ENCODE measurements around the gene PZP.
"Not testable (repeated sequence)": the region's sequence is repeated elsewhere in the genome, so short reads cannot be mapped to it uniquely, and the experiment has no call there.

Gene PZP

DNA sequence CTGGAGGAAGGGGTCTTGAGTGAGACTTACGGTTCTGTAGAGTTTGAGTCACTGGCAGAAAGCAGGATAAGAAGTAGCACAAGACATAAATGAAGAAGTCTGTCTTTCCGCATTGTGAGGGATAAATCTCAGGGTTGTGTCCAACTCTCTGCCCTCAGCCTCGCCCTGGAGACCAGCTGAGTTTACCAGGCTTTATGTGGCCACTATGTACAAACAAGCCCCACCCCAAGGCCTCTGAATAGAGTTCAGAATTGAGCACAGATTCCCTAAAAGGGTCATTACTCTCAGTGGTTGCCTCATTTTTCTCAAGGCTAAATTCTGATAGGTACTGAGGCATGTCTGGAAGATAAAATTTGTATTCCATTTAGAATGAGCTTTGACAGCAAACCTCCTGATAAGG lies at the start of gene PZP:
TSS of gene PZP (minus strand) at position 167 of the 400 bp plus-strand sequence. CDS start at position 113, 54 bp downstream.
- no peak for DNase-seq

DNA sequence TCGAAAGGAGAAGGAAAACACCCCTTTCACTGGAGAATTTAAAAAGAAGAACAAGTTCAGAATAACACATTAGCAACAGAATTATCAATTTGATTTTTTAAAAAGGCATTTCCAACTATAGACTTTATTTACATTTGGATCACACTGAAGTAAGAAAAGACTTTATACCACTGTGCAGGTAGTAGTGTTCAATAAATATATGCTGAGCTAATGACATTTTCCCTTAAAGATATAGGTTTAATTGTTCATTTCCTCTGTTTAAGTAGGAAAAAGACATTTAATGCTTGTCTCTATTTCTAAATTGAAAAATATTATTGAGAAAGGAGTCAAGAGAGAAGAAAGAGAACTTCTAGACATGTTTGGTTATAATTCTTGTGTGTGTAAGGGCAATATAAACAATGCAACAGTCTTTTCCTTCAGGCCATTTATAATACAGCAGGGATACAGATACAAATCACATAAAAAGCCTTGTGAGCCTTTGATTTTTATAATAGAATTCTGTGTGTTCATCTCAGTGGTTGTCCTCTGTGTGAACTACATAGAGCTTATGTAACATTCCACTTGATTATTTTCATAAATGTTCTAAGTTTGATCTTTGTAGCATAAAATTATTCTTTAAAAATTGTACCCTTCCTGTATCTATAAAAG lies 48.7 kb upstream of the PZP start:
- DNase-seq = no peak

DNA sequence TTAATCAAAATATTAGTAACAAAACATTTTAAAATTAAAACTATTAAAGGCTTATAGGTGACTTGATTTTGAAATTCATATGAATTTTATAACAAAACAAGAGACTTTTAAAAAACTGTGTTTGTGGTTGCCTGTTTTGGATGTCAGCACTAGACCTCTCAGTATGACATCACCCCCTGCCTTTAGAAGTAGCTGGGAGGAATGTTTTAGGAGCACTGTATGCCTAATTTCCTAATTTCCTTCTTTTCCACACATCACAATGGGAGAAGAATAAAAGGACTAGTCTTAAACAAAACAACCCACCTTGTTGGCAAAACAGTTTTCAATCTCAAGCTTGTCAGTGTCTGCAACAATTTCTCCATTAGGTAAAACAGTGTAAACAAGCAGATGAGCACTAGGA lies 48.1 kb upstream of the PZP start:
- no peak for DNase-seq

DNA sequence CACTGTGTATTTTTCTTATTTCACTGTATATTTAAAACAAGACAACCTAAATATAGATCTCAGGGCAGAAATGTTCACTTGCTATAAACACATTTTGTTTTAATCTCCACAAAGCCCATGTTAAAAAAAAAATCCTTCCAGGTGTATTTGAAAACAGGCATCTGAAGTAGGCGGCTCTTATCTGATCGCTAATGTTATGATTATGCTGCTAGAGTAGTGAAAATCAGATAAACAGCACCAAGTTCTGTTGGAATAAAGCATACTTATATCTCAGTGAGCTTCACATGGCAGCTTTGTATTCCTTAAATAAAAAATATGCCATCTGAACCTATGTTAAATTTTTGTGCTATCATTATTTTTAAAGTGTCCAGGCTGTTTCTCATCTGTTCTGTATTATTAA lies 47.6 kb upstream of the PZP start:
- no peak for DNase-seq

DNA sequence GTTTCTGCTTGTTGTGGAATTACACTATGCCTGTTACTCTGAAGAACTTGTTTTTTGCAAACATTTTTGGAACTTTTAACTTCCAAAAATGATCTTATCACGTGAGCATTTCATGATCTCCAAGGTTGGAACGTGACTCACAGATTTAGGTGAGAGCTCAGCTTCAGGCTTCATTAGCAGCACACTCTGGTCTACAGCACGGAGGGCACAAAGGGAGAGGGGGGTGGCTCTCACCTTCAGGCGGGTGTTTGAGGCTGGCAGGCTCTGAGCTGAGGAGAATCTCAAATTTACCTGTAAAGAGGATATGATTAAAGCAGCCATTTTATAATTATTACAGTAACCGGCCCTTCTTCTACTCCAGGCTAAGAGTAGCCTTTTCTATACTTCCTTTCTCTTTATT lies 45.3 kb upstream of the PZP start:
- no peak for DNase-seq

DNA sequence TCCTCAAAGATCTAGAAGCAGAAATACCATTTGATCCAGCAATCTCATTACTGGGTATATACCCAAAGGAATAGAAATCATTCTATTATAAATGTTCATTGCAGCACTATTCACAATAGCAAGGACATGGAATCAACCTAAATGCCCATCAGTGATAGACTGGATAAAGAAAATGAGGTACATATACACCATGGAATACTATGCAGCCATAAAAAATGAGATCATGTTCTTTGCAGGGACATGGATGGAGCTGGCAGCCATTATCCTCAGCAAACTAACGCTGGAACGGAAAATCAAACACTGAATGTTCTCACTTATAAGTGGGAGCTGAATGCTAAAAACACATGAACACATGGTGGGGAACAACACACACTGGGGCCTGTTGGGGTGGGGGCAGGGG lies 44.6 kb upstream of the PZP start:
- not testable (repeated sequence) for DNase-seq

DNA sequence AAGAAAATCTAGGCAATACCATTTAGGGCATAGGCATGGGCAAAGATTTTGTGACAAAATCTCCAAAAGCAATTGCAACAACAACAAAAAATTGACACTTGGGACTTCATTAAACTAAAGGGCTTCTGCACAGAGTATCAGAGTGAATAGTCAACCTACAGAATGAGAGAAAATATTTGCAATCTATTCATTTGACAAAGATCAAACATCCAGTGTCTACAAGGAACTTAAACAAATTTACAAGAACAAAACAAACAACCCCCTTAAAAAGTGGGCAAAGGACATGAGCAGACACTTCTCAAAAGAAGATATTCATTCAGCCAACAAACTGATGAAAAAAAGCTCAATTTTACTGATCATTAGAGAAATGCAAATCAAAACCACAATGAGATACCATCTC lies 44.1 kb upstream of the PZP start:
- no peak for DNase-seq

DNA sequence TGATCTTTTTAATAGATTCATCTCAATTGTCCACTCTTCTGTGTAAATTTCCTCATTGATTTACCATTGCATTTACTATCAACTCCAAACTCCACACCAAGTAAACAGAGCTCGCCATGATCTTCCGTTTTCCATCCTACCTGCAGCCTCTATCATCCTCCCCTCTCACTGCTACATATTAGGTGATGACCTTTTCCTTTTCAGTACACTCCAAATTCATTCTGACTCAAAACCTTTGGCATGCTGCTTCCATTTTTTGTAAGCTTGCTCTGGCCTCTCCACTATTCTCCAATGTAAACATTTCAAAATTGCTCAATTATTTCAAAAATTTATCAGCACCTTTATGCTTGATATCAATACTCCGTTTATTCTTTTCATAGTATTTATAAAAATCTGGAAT lies 40.2 kb upstream of the PZP start:
- DNase-seq = no peak

DNA sequence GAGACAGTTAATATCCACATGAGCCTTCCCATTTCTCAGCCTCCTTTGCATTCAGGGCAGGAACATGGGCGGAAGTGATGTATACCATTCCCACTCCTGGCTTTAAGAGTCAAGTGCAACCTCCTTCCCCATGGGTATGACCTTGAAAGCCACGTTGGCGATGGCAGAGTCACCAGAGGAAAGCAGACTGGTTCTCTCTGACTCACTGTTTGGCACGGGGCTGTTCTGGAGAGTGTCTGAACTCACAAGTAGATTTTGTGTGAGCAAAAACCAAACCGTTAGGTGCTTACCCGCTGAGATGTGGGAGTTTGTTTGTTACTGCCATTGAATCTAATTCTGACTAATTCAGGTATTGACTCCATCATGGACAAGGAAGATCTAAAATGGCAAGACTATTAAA lies 36.7 kb upstream of the PZP start:
- peak; percentile 82 for DNase-seq

DNA sequence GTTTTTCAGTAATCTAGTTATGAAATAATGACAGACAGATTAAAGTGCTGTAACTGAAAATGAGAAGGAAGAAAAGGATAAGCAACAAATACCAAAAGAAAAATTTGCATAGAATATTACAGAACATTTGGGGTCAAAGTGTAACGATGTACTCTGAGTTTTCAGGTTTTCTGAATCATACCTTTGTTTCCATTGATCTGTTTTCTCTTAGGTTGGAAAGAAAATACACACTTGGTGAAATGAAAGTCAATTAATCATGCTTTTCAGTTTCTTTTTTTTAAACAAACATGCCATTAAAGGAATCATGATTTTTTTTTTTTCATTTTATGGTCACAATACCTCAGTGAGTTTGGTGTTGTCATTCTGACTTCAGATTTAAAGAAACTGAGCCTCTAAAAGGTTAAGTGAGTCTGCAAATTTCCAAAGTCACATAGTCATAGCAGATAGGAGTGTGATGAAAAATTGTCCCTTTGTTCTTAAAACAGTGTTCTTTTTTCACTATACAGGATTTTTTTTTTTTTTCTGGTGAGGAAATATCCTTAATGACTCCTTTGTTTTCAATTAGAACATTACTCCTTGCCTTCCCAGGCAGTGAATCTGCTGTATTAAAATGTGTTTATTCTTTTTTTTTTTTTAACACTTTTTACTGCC lies 35.9 kb upstream of the PZP start:
- no peak for DNase-seq

DNA sequence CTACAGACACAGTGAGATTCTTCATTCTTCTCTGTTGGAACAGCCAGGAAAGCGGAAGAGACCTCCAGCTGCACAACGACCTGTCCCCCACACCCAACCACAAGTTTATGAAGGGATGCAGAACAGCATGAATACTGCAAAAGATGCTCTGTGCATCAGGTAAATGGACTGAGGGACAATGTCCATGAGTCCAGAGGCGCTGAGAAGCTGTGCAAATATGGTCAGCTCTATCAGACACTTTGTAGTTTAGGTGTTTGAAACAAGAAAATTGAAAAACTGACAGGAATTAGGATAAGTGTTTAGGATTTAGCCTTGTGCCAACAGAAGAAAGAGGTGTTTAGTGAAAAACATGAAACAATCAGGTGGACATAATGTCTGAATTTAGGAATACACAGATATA lies 33.1 kb upstream of the PZP start:
- DNase-seq = no peak

DNA sequence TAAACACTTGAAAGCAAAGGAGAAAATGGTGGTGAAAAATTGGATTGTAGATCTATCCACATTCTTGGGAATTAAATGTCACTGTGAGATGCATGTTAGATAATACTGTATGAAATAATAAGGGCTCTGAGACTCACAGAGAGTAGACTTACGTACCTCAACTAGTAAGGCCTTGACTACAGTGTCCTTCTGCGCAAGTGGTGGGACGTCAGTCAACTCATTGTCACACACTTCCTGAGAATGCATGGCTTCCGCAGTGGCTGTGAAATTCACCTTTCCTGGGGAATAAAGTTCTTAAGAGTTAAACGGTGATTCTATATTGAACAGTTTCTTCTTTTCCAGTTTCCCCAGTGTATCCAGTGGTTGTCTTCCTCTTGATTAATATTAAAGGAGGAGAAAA lies 32.6 kb upstream of the PZP start:
- DNase-seq = no peak

DNA sequence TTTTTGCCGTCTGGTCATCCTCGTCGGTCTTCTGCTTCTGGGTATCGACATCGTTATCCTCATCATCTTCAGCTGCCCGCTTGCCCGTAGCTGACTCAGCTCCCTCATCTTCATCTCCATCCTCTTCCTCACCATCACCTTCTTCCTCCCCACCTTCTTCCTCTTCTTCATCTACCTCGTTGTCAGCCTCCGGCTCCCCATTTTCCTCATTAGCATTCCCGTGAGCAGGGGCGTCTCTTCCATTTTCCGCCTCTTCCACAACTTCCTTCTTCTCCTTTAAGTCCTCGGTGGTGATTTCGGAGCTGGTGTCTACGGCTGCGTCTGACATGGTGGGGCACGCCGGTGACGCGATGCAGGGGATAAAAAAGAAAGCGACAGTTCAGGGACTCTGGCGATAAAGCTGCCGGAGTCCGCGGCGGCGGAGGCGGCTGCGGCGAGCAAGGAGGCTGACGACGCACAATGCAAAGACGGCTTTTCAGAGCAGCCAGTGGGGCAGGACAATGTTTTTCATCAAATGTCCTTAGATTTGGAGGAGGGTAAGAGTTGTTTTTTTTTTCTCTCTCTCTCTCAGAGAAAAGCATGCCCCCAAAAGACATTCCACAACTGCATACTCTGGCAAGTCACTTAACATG lies 31.9 kb upstream of the PZP start:
- peak; percentile 76 for DNase-seq

DNA sequence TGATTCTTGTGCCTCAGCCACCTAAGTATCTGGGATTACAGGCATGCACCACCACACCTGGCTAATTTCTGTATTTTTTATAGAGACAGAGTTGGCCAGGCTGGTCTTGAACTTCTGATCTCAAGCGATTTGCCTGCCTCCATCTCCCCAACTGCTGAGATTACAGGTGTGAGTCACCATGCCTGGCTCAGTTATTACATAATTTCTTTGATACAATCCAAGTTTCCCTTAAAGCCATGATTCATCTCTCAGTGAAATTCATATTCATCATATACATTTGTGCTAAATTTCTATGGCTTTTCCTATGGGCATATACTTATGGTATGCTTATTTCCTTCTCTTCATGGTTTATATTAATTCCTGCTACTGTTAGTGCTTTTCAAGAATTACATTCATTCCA lies 29.1 kb upstream of the PZP start:
- DNase-seq = no peak

DNA sequence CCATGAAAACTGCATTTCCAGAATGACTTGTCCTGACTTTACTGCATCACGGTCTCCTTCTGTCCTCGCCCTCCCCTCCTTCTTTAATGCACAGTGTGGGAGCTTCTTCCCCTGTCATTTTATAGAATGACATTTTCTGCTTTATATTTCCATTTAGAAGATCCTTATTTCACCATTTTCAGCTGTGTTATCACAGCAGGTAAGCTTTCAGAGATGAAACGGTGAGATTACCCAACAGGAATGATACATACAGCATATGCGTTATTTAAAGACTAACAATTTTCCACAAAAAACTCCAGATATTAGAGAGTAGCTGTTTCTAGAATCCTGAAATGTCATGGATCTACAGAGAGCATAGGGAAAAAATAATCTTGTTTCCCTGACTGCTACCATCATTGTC lies 27.3 kb upstream of the PZP start:
- DNase-seq = no peak

DNA sequence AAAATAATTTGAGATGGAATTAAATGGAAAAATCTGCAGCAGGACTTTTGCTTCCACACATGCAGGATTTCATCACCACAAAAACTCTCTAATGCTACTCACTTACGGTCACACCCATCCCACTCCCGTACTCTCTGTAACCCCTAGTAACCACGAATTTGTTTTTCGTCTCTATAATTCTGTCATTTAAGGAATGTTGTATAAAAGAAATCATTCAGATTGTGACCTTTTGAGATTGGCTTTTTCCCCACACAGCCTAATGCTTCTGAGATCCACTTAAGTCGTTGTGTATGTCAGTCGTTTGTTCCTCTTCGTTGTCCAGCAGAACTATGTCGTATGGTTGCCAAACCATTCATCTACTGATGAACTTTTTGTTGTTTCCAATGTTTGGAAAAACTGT lies 19.8 kb upstream of the PZP start:
- DNase-seq = no peak

DNA sequence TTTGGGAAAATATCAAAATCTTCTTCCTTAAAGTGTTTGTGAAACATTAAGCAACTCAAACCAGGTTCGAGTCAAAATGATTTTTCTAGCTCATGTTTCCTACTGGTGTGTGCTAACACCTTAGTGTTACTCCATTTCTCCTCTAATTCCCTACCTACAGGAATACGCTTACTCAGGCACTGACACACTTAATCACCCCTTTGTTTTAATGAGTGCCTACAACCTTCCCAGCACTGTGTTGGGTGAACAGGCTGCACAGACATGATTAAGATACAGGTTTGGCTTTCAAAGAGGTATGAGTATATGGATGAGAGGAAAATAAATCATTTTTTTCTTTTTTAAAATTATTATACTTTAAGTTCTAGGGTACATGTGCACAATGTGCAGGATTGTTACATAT lies 15.6 kb upstream of the PZP start:
- no peak for DNase-seq

DNA sequence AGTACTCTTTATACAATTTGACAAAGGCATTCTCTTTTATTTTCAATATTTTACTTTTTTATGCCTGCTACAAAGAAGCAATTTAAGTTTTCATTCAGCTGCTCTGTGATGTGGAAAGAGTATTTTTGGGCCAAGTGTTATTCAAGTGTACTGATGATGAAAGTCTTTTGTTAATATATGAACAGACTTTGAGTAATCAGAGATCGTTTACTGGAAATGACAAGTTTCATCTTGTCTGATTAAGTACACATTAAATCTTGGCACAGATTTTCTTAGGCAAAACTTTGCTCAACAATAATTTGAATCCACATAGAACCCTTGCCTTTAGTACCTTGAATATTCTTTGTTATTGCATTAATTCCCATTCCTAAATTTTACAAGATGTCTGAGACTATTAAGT lies 13.3 kb upstream of the PZP start:
- DNase-seq = no peak

DNA sequence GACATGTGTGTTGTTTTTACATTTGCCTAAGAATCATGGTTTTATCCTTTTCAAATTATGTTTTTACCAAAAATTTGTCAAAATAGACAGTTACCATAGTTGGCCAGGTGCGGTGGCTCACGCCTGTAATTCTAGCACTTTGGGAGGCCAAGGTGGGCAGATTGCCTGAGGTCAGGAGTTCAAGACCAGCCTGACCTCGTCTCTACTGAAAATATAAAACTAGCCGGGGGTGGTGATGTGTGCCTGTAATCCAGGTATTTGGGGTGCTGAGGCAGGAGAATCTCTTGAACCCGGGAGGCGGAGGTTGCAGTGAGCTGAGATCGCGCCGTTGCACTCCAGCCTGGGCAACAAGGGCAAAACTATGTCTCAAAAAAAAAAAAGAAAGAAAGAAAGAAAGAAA lies 12.8 kb upstream of the PZP start:
- DNase-seq = not testable (repeated sequence)

DNA sequence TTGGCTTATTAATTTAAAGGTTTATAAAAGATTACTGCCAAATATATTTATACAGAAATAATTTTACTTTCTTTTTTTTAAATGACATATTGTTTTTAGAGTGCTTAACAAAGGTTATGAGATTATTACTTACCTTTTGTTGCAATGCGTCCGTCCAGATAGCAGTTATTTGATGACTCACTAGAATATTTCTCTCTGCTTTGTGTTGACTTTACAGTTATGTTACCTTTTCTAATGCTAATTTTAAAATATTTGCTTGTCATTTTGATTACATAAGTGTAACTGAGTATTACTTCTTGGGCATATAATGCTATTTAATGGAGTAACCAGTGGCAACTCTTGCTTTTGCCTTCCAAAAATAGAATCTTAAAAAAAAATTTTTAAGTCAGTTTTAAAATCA lies 6.3 kb upstream of the PZP start:
- no peak for DNase-seq

DNA sequence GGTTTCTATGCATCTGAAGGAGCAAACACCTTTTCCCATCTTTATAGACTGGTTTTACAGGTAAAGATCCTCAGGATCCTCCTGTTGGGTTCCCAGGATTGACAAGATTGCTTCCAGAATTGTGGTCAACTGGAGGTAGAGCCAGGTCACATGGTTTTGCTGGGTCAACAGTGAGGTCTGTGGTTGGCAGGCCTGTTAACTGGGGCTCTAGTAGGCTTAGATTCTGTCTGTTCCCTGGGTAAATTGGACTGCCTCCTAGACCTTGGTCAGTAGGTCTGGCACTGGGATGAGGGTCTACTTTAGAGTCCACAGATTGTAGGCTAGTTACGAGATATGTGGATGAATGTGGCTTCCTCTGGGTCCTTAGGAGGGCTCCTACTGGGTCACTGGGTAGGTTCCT lies 3.5 kb upstream of the PZP start:
- DNase-seq = no peak

DNA sequence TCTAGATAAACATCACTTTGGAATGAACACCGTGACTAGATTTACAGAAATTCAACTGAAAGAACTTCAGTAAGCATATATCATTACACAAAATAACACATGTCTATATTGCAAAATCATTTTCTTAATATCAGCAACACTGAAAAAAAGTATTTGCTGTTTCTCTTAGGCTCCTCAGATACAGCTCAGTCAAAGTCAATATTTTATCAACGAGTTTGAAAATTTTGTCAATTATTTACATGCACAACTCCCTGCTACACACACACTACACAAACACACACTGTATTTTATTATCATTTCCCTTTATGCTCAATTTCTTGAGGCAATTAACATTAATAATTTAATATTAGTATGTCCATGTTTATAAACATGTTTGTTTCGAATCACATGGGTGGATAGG lies 3.8 kb downstream of the PZP start:
- no peak for DNase-seq

DNA sequence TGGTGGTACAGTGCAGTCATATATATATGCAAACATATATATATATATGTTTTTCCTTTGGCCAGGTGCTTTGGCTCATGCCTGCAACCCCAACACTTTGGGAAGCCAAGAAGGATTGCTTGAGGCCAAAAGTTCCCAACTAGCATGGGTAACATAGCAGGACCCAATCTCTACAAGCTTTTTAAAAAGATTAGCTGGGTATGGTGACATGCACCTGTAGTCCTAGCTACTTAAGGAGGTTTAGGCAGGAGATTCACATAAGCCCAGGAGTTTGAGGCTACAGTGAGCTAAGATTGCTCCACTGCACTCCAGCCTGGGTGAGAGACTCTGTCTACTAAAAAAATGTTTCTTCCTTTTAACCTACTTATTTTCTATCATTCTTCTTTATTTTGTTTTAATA lies 10.2 kb downstream of the PZP start:
- DNase-seq = no peak

DNA sequence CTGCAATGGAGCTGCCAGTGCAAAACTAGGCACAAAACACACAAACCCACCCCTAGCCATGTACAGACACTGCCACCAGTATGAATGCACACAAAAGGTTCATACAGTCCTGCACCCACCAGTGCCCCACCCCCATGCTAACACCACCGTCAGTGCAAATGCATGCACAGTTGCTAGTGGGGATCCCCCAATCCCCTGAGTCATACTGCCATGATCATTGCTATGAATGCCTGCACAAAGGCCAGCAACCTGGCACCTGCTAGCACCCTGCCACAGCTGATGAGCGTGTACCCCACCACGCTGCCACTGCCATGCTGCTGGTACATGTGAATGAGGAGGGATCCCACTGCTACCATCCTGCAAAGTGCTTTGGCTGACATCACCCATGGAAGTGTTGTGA lies 23.9 kb downstream of the PZP start:
- DNase-seq = no peak

DNA sequence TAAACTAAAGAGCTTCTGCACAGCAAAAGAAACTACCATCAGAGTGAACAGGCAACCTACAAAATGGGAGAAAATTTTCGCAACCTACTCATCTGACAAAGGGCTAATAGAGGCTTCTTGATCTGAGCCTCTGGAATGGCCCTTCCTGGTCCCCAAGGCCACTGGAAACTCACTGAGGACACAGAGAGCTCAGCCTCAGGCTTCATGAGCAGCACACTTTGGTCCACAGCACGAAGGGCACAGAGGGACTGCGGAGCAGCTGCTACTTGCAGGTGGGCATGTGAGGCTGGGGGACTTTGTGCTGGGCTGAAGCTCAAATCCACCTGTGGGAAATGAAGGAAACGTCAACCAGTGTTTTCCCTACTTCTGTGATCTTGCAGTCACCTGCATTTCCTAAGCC lies 27.4 kb downstream of the PZP start:
- no peak for DNase-seq
